GM21528 (cell line): Measurements from ENCODE around the gene METTL17.
"Not testable (repeated sequence)": the region's sequence is repeated elsewhere in the genome, so short reads cannot be mapped to it uniquely, and the experiment has no call there.

Experiments used
- ATAC-seq: cut with Tn5 transposase; IDR thresholded peaks from one replicate; pipeline ENCODE4 v1.9.1; 2021; ENCODE audit warnings: mild to moderate bottlenecking, moderate library complexity; ENCODE audit not compliant: unreplicated experiment, low FRiP score

The METTL17 gene

DNA sequence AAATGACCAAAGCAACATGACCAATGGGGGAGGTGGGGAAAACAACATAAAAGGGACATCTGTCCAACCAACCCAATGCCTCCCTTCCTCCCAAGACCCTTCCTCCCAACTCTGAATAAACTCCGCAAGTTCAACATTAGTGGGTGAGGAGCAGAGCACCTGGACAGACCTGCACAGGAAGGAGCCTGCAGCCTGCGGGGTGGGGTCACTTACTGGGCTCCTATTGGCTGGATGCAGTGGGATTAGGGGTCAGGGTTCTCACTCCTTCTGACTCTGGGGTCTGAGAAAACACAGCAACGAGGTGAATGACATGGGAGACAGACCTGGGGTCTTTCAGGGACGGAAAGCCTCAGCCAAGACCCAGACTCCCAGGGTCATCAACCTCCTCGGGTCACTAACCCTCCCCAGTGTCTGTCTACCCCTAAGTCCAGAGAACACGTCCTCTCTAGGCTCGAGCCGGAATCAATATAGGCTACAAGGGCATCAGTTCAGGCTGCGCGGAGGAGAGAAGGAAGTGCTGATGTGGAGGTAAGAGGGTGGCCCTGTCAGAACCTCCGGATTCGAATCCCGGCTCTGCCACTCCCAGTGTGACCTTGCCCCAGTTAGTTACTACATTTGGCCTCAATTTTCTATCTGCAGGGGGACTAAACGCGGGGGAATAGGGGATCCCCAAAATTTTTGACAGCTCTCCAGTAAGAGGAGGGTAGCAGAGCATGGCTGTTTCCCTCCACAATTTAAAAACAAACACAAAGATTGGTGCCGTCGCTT is 34.2 kb downstream of the METTL17 start:
- ATAC-seq, result no peak

DNA sequence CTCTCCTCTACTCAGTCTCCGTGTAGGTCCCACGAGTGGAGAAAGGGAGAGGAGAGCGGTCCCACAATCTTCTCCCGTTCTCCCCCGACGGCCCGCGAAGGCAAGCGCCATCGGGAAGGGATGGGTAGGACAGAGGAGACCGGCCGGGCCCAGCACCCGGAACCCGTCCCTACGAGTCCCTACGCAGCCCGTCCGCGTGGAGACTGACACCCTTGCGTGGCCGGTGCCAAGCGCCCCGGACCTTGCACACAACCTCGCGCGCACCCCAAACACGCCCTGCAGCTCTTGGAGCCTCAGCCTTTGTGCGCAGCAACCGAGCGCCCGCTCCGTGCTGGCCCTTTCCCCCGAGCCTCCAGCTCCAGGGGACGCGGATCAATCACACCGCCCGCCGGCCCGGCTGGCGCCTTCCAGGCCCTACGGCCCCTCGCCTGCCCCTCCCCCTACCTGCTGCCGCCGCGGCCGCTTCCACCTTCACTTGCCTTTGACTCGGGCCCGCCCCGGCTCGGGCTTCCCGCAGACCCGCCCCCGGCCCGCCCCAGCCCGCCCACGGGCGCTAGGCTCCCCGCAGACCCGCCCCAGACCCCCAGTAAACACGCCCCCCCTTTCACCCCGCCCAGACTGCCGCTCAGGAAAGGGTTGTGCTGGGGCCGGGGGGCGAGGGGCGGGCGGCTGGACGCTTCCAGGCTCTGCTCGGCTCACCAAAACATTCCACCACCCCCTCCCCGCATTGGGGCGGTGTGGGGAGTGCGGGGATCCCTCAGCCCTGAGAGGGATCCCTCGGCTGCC is 35.0 kb downstream of the METTL17 start, which contains the start of gene NDRG2:
Gene NDRG2 (minus strand): TSS at position 477 of the 786 bp plus-strand sequence. CDS start 1,746 bp downstream, outside the sequence.
- ATAC-seq, result no peak

- no peak for ATAC-seq
Measured at GRCh38 chr14:21025371-21026273, 35.8 kb downstream of the METTL17 start.

- no peak for ATAC-seq
Measured at GRCh38 chr14:21026274-21026987, 36.7 kb downstream of the METTL17 start.

DNA sequence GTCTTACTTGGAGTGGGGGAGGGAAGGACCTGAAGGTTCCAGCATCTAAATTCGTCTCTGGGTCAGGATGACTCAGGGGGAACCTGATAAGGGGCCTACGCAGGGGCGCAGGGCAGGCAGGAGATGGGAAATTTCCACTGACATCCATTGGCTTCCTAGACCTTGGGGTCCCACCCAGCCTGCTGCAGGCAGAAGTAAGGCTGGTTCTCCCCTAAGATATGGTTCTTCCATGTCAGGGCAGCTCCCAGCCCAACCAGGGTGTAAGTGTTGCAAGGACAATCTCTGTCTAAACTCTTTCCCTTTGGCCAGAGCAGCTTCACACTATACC is 37.2 kb downstream of the METTL17 start:
- no peak for ATAC-seq

- ATAC-seq, result no peak
Measured at GRCh38 chr14:21029917-21030316, 40.1 kb downstream of the METTL17 start, which contains the start of gene TPPP2. Gene TPPP2, plus strand, starts transcription at chr14:21030217. Its CDS starts 365 bp downstream, at chr14:21030582.

GRCh38 chr14:21030531-21030930 is 40.8 kb downstream of the METTL17 start:
- no peak for ATAC-seq

GRCh38 chr14:21032326-21033132 is 42.7 kb downstream of the METTL17 start:
- ATAC-seq, result no peak

DNA sequence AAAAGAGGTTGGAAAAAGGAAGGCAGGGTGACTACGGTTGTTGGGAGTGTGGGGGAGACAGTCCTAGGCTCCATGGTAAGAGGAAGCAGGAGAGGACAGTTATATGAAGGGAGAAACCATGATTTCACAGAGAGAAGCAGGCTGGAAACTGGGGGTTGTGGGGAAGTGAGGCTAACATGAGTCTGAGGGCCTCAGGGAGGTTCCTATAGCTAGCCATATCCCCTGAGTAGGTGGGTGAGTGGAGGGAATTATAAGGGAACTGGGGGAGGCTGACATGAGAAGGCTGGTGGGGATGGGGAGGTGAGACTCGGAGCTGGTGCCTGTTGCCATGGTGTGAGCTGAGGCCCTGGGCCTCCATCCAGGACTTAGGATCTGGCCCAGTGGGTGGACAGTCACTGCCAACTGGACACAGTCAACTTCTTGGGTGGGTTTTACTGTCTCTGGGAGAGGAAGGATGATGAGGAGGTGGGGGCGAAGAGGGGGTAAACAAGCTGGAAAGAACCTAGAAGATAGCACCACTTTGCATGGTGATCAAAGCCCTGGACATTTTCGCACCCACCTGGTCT is 43.4 kb downstream of the METTL17 start:
- no peak for ATAC-seq

- no peak for ATAC-seq
Measured at GRCh38 chr14:21034707-21035106, 44.9 kb downstream of the METTL17 start, which contains the start of gene RNASE13. Gene RNASE13, minus strand, starts transcription at chr14:21034807. Its CDS starts 519 bp downstream, at chr14:21034288.

DNA sequence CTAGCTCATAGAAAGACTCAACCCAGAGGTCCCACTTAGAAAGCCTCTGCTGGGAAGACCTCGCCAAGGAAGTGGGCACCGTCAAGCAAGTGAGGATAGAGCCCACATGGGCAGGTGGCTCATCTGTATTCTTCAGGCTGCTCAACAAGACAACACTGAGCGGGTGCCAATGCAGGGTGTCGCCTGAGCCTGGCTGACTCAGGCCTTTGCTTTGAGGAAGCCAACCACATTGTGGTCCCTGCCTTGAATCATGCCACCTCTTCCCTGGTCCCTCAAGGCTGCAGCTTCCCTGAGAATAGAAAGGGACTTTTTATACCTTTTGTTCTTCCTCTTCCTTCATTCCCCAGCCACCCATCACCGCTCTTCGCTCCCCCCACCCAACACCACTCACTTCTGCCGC is 47.0 kb downstream of the METTL17 start:
- no peak for ATAC-seq

GRCh38 chr14:21037156-21037555 is 47.4 kb downstream of the METTL17 start:
- ATAC-seq, result no peak

GRCh38 chr14:21038441-21039422 is 49.0 kb downstream of the METTL17 start:
- ATAC-seq, result no peak

DNA sequence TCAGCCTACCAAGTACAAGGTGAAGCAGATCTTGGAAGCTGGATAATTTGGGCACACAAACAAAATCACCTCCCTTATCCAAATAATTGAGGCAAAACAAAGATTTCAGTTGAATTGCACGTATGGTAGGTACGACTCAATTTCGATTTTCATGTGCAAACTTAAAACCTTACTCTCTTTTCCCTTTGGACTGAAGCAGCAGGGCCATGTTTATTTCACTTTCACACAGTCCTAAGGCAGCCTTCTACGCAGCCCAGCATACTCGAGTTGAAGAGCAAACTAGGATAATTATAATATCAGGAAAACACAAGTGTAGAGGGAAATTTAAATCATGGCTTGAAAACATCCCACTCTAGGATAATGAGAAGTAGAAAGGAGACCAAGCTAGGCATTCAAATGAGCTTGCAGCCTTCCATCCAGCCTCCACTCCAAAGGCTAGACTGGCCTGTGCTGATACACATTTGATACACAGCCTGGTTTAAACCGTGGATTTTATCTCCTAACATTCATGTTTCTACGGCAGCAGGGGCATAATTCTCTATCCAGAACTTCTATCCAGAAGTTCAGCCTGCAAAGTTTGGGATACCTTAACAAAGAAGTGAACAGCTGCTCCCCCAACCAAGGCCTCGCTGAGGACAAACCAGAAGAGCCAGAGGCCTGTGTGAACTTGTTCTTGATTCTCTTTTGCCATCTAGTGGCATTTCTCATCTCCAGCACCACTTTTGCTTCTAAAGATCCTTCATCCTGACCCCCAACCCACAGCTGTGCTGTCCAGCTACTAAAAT is 50.0 kb downstream of the METTL17 start:
- ATAC-seq, result no peak

GRCh38 chr14:21040370-21040925 is 50.7 kb downstream of the METTL17 start:
- no peak for ATAC-seq

GRCh38 chr14:21040941-21041340 is 51.2 kb downstream of the METTL17 start:
- ATAC-seq, result not testable (repeated sequence)
